SK-N-SH treated with all-trans-retinoic acid at 6 μM for 48 hours (cell line): Measurements from ENCODE around the gene LZTR1.

Experiments
- PATZ1 ChIP-seq: fragments of 250-450 bp; sonication (Bioruptor Pico); IDR thresholded peaks from 2 replicates; pipeline ENCODE4 v1.8.0; 2020; ENCODE audit warnings: mild to moderate bottlenecking, moderate library complexity, borderline replicate concordance
- RARB ChIP-seq: fragments of 250-450 bp; sonication (Bioruptor Pico); IDR thresholded peaks from 2 replicates; pipeline ENCODE4 v1.8.0; 2021; ENCODE audit warnings: mild to moderate bottlenecking, moderate library complexity

GRCh38 chr22:20976291-20976877 is 5.7 kb upstream of the LZTR1 start:
- TF ChIP-seq PATZ1 (no peak), RARB (CRISPR knock-in tag) (no peak)
